HG02852 (cell line): Measurements from ENCODE around the gene CANX.
"Not testable (repeated sequence)": the region's sequence is repeated elsewhere in the genome, so short reads cannot be mapped to it uniquely, and the experiment has no call there.

Source experiments
- ATAC-seq: cut with Tn5 transposase; IDR thresholded peaks from one replicate; pipeline ENCODE4 v1.9.1; 2021; ENCODE audit warnings: mild to moderate bottlenecking, moderate library complexity; ENCODE audit not compliant: unreplicated experiment

The CANX gene

DNA sequence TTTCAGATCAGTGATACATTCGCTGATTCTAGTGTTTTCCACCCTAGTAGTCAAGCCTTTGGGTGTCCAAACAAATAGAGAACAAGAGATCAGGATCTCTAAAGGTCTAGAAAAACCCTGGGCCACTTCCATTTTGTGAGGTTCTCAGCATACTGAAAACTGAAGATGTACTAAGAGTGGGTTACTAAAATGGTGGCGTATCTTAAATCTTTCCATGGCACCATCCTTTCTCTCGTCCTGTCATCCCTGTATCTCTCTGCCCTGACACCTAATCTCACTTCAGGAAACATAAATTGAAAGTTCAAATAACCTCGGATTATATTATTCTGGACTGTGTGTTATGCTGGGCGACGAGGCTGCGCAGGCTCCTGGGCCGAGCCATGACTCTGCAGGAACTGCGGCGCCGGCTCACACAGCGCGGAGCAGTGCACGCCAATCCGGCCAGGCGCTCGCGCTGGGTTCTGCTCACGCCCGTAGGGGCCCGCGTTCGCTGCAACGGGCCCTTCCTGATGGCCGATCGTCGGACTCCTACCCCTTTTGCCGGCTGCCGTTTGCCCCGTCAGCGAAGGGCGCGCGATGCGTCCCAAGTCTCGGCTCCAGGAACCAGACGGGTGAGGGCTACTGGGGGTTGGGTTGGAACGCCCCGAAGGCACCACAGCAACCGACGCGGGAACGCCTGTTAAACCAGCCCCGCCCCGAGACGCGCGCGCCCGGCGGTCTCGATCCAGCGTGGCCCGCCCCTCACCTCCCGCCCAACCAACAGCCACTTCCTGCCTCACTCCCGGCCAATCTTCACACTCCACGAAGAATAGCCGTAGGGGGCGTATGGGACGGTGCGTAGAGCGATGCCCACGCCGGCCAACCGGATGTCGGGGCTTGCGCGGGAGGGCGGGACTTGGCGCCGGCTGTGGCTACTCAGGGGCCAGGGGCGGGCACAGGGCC, 503 bp upstream of the CANX start:
- ATAC-seq, result peak; percentile 82

GRCh38 chr5:179699616-179700237, 960 bp downstream of the CANX start:
- no peak for ATAC-seq

GRCh38 chr5:179700401-179700918, 1.7 kb downstream of the CANX start:
- no peak for ATAC-seq

DNA sequence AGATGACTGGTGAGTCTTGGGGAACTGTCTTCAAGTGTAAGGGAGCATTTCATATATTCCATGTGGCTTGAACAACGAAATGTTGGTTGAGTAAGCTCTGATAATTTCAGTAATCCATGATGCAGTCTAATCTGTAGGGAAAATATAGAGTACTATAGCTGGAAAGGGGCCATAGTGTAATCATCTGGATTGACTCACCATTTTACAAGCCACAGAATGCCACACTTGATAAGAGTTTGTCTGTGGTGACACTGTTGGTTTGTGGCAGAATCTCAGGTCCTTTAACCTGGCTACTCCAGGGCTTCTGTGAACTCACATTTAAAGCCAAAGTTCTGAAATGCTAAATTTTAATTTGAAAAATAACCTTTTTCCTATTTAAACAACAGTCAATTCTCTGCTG, 17.5 kb downstream of the CANX start:
- ATAC-seq, result no peak

GRCh38 chr5:179720222-179720621, 21.5 kb downstream of the CANX start:
- no peak for ATAC-seq

- no peak for ATAC-seq
These were observed 25.4 kb downstream of the CANX start for GRCh38 chr5:179724163-179724562.

DNA sequence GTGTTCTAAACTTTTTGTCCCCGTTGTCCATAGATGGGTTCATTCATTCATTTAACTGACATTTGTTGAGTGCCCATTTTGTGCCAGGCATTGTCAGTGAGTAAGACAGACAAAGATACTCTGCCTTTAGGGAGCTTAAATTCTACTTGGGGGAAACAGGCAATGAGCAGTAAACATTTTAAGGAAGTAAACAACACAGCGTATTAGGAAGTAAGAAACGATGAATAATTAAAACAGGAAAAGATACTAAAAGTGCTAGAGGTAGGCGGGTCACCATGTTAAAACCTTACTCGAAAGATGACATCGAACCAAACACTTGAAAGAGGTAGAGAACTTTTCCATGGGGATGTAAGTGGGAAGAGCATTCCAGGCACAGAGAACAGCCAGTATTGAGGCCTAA, 28.3 kb downstream of the CANX start:
- no peak for ATAC-seq

DNA sequence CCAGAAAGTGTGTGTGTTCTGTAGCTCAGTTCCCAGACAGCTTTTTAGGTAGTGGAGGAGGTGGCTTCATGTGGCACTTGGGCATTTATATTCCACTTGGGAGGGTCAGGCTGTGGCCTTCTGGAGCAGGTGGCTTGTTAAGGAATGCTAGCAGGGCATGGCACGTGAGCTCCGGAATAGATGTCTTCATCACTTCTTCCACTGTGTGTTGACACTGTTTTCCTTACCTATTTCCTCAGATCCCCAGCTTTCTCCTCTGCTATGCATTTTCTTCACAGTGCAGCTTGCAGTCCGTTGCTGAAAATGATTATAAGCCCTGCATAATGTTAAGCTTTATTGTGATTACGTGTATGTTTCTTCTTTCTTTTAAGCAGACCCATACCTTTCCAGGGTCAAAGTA, 30.5 kb downstream of the CANX start:
- ATAC-seq, result no peak

DNA sequence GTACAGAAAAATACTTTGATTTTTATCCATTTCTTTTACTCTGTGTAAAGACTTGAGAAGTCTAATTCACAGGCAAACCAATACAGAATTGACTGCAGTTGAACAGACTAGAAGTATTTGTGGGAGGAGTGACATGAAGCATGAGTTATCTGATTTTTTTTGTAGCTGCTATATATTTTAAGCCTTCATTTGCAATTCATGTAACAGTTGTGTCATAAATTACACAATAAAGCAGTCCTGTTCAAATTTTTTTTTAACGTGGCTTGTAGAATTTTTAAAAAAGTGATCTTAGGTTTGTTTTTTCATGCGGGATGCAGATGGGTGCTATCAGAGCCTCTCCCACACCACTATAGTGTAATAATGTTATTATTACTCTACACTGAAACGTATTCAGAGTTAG, 31.0 kb downstream of the CANX start:
- no peak for ATAC-seq

GRCh38 chr5:179730356-179730755, 31.6 kb downstream of the CANX start:
- ATAC-seq, result no peak

DNA sequence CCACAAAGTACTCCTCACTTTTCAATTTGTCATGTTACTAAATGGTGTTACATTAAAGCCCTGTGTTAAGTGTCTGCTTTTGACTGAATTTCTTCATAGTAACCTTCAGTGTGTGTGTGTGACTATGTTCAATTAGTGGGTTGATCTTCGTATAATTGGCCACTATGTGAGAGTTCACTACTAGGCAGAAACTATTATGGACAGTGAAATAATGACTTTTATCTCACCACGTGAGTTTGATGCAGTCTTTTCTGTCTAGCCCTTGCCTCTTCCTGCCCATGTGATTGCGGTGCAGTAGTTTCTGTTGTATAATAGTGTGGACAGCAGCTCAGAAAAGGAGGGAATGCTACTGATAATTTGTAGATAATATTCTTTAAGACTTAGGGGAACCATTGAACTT, 32.1 kb downstream of the CANX start:
- no peak for ATAC-seq

DNA sequence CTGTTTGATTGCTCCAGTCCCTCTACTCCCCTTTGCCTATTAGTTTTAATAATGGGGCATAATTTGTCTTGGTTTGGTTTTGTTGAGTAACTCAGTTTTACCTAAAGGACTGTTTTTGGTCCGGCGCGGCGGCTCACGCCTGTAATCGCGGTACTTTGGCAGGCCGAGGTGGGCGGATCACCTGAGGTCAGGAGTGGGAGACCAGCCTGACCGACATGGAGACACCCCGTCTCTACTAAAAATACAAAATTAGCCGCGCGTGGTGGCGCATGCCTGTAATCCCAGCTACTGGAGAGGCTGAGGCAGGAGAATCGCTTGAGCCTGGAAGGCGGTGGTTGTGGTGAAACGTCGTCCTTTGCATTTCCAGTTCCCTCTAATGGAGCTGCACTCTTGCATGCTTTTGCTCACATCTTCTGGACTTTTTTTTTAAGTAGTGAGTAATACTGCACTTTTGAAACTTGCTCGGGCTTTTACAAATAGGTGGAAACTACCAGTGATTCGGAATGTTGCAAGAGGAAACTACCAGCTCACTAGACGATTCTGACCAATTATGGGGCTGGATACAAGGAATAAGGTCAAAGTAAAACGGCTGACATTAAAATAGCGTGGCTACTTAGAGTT, 33.1 kb downstream of the CANX start:
- peak; percentile 23 for ATAC-seq

DNA sequence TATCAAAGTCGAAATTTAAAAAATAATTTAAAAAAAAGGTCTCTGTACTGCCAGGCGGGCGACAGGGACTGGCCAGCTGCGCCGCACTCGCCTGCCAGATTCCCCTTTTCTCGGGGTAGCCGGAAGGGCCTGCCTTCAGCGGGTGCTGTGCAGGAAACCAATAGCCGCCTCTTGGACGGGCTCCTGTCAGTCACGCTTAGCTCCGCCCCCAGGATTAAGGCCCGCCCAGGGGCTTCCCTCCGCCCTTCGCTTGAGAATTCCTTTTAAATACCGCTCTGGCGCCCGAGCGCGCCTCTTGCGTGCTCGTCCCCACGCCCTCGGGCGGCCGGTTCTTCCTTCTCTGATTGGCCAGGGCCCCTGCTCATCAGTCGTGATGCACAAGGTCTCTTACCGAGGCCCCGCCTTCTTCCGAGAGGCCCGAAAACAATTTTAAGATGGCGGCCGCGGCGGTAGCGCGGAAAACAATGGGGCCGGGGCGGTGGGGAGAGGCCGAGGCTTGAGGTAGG, 33.7 kb downstream of the CANX start, which contains the start of gene MAML1:
TSS of gene MAML1 (plus strand) at position 411 of the 506 bp plus-strand sequence. CDS start 291 bp downstream, outside the sequence.
- ATAC-seq, result peak; percentile 94

- peak; percentile 24 for ATAC-seq
These were observed 34.4 kb downstream of the CANX start for GRCh38 chr5:179732918-179733771.

DNA sequence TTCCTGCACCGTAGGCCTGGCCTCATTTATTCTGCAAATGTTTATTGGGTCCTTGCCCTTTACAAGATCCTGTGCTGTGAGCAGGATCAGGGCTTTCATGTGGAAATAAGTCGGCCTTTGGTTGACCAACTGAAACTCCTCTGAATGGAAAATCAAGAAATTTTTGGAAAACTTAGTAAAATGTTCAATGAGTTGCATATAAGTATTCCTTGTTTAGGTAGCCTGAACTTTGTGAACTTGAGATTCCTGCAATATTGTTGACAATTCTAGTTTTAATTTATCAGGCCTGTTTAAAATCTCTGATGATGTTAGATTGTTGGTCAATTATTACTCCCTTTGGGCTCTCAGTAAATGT, 35.0 kb downstream of the CANX start:
- no peak for ATAC-seq

DNA sequence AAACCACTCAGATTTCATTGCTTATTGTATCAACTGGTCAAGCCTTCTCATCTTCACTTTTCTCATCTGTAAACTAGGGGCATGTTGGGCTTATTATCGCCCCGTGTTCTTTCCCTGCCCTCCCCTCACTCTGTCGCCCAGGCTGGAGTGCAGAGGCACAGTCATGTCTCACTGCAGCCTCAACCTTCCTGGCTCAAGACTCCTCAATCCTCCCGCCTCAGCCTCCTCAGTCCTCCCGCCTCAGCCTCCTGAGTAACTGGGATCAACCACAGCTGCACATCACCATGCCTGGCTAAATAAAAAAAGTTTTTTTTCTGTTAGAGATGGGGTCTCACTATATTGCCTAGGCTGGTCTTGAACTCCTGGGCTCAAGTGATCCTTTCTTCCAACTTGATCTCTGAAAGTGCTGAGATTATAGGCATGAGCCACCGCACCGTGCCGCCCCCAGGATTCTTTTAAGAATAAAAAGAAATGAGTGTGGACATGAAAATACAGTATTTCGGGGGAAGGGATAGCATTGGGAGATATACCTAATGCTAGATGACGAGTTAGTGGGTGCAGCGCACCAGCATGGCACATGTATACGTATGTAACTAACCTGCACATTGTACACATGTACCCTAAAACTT, 35.9 kb downstream of the CANX start:
- no peak for ATAC-seq

DNA sequence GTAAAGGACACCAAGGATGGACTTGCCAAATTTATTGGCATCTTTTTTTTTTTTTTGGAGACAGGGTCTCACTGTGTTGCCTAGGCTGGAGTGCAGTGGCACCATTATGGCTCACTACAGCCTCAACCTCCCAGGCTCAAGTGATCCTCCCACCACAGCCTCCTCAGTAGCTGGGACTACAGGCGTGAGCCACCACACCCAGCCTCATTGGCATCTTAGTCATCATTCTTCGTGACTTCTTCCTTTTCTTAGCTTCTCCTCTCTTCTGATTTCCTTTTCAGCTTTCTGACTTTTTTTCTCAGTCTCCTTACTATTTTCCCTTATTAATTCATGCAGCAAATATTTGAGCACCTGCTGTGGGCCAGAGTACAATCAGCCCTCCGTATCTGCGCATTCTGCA, 40.0 kb downstream of the CANX start:
- ATAC-seq, result no peak

DNA sequence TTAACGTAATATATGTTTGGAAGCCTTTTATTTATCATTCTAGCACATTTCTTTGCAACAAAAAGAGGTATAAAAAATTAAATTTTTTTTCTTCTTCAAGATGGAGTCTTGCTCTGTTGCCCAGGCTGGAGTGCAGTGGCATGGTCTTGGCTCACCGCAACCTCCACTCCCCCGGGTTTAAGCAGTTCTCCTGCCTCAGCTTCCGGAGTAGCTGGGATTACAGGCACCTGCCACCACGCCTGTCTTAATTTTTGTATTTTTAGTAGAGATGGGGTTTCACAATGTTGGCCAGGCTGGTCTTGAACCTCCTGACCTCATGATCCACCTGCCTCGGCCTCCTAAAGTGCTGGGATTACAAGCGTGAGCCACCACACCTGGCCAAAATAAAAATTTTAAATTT, 45.3 kb downstream of the CANX start:
- not testable (repeated sequence) for ATAC-seq

DNA sequence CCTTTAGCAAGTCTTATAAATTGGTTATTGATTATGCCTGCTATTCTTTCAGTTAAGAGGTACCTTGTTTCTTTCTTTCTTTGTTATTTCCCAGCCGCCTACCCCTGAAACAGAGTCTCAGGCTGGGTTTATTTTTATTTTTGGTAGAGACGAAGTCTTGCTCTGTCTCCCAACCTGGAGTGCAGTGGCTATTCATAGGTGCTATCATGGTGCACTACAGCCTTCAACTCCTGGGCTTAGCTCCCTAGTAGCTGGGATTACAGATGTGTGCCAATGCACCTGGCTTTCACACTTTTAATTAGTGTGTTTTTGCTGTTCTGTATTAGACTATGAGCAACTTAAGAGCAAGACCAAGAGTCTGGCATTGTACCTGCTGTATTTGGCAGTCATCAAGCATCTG, 48.1 kb downstream of the CANX start:
- ATAC-seq, result no peak

- ATAC-seq, result no peak
These were observed 49.0 kb downstream of the CANX start for GRCh38 chr5:179747811-179748210.
